NCI-H446 (cell line): ENCODE data around the gene PTX4.
"Not testable (repeated sequence)": the region's sequence is repeated elsewhere in the genome, so short reads cannot be mapped to it uniquely, and the experiment has no call there.

Experiments
- DNase-seq, 2 experiments: peaks; one replicate each; lab custom pipeline; 2025; lab: John Stamatoyannopoulos, UW

The PTX4 gene

DNA sequence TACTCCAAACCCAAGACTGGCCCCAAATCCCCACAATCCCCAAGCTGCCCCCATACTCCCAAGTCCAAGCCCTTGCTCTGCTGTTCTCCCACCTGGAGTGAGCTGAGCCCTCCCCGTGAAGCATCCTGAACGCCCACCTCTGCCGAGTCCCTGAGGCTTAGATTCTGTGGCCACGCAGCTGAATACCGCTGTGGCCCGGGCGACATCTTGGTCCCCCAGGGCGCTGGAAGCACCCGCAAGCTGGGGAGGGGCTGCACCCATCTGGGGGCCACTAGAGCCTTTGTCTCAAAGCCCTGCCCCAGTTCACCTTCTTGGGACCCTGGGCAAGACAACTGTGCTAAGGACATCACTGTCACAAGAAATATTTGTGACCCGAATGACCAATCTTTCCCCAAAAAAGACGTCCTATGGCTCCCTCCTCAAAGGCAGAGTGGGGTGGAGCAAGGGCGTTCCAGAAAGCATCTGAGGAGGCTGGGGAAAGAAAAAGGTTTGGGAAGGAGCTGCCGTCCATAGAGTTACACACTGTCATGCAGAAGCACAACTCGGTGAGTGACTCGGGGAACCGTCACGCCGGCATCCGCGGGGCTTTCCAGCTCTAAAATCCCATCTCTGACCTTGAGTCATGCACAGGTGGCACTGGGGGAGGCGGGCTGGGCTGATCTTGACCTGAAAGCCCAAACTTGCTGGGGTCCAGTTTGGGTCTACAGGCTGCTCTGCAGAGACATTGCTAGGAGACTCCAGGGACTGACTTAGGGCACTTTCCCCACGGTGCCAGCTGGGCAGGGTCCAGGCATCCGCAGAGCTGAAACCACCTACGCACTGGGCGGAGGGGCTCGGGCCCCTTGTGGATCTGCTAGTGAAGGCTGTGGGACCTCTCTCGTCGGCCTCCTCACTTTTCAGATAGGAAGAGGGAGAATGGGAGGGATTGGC, 6.6 kb downstream of the PTX4 start:
- DNase-seq, result no peak

DNA sequence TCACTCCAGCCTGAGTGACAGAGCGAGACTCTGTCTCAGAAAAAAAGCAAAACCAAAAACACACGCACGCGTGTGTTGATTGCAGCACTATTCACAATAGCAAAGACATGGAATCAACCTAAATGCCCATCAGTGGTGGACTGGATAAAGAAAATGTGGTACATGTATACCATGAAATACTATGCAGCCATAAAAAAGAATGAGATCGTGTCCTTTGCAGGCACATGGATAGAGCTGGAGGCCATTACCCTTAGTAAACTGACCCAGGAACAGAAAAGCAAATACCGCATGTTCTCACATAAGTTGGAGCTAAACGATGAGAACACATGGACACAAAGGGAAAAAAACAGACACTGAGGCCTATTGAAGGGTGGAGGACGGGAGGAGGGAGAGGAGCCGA, 9.8 kb downstream of the PTX4 start:
- not testable (repeated sequence) for DNase-seq

DNA sequence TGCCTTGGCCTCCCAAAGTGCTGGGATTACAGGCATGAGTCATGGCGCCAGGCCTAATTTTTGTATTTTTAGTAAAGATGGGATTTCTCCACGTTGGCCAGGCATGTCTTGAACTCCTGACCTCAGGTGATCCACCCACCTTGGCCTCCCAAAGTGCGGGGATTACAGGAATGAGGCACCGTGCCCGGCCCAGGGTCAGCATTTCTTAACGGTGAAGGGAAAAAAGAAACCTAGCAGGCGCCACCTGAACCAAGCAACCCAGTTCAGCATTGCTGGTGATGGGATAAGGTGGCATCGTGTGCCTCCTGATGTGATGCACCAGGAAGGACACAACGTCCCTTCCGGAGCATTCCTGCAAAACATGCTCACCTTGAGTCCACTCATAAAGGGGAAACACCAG, 11.7 kb downstream of the PTX4 start:
- DNase-seq, result no peak

DNA sequence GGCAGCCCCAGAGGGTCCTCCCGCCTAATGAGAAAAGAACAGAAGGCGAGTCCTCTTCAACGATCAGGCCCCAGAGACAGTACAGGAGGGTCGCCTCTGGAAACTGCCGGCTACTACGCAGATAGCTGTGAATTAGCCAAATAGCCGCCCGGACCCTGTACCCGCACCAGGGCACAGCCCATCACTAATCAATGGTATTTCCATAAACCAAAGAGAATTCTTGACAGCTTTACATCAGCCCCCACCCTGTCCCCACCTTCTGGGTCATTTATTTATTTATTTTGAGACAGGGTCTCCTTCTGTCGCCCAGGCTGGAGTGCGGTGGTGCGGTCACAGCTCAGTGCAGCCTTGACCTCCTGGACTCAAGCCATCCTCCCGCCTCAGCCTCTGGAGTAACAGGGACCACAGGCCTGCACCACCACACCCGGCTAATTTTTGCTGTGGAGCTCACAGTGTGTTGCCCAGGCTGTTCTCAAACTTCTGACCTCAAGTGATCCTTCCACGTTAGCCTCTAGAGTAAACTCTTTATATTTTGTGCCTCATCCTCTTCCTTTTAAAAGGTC, 13.1 kb downstream of the PTX4 start:
- no peak for DNase-seq

DNA sequence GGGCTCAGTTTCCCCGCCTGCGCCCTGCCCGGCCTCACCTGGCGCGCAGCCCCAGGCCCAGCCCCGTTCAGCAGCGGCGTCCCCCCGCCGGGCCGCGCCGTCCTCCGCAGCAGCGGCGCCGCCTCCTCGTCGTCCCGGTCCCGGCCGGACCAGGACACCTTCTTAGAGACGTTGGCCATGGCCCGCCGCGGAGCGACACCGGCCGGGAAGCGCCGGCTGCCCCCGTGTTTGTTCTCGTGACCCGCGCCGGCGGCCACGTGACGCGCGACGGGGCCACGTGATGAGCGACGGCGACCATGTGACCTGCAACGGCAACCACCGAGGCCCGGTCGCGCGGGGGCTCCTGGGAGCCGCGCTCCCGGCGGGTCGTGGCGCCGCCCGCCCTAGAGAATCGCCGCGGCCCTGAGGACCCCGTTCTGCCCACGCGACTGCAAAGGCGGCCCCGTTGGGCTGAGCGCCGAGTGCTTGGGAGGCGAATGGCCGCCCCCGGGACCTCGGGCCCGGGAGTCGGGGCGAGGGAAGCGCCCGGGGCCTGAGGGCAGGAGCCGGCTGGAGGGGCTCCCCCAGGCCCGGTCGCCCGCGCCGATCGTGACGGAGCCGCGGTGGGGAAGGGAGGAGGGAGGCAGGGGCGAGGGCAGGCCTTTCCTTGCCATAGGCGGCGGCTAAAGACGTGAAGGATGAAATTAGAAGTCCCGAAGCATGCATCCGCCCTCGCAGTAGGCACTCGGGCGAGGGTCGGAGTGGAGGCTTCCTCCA, 13.8 kb downstream of the PTX4 start, which contains the start of gene CLCN7:
TSS of gene CLCN7 (minus strand) at position 233 of the 756 bp plus-strand sequence. CDS start at position 179, 54 bp downstream.
- peak; percentile 59 to 81 for DNase-seq

DNA sequence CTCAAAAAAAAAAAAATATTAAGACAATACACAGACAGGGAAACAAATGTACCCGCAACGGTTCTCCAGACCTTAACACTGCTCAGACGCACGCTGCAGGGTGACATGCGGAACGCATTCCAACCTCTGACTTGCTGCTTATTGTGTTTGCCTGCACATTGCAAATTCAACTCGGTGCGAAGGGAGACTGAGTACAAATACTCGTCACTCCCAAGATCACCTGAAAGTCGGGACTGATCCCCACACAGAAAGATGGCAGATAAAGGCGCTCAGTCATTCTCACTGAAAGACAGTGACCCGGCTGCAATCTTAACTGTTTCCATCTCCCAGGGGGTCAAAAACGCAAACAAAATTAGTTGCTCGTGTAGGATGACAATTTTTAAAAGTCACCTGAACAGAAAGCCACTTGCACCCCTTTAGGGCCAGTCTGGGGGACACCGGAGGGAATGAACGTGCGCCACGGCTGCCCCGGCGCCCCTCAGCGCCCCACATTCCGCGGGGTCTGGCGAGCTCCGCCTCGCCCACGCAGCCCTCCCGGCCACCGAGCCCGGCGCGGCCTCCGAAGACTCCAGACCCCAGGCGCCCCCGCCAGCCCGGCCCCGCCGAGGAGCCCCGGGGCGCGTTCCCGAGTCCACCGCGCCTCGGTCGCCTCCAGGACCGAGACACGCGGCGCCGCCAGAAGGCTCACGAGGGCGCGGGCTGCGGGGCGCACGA, 14.5 kb downstream of the PTX4 start:
- no peak for DNase-seq

DNA sequence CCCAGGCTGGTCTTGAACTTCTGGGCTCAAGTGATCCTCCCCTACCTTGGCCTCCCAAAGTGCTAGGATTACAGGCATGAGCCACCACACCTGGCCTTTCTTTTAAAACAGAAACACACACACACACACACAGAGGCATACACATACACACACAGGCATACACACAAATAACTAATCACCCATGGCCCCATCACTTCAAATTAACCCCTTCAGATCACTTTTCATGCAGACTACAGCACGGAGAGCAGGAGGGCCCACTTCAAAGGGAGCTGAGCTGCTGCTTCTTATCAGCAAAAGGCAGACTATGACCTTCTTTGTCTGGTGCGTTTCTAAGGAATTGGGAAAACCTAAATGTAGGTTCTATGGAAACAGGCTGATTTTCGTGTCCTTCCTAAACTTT, 15.8 kb downstream of the PTX4 start:
- no peak for DNase-seq

DNA sequence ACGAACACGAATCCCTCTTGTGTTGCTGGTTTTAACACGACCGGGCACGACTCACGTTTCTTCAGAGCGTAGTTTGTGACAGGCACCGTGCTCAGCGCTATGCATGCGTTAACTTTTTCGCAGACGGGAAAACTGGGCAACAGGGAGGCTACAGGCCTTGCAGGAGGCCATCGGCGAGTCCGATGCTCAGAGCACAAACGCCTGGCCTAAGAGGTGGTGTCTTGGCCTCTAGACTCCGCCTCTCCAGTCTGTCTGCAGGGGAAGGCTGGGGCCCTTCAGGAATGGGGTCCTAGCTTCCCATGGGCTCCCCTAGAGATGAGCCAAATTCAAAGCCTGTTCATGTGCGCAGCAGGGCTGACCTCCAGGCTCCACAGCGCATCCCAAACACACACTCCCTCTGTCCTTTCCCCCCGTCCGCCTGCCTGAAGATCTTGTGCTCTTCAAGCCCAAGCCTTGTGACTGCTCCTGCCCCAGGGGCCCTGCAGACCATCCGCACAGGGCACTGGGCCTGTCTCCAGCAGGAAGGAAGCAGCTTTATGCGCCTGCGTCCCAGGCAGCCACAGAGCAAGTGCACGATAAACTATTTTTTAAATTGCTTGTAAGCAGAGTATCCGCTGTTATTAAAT, 17.1 kb downstream of the PTX4 start:
- DNase-seq, result no peak

DNA sequence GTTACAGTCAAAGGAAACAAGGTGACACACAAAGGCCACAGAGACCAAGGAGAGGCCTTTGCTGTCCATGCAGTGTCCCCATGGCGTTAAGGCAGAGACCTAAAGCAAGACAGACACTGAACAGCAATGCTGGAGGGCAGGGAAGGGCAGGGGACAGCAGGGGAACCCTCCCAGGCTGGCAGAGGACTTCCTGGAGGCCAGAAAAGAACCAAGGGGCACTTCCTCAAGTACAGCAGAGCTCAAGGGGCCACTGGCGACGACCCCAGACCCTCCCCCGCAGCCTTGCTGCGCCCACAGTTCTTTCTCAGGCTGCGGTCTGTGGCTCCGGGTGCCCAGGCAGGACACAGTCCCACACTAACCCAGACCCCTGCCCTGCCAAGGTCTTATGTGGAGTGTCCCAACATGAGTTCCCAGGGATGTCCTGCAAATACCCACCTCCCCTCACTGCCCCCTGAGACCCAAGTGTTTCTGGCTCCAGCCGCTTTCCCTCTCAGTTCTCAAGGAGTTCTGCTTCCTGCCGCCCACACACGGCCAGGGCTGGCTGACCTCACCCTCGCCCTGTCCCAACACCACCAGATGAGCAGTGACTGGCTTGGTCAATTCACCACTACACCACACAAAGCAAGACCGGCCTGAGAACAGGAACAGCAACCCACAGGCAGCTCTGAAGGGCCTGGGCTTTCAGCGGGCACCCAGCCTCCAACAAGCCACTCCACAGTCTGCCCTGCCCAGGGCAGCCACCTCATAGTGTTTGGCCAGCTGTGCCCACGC, 18.1 kb downstream of the PTX4 start:
- DNase-seq, result no peak

DNA sequence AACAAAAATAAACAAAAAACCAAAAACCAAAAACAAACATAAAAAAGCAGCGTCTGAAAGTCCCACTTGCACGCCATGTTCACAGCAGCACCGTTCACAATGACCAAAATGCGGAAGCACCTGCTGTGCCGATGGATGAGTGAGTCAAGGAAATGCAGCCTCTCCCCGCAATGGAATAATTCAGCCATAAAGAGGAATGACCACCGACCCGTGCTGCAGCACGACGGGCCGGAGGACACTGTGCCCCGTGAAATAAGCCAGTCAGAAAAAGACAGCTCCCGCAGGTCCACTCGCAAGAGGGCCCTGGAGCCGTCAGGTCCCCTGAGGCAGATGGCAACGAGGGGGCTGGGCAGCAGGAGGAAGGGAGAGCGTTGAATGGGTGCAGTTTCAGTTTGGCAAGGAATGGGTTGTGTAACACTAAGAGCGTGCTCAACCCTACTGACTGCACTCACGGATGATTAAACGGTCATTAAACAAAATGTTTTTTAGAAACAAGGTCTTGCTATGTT, 19.0 kb downstream of the PTX4 start:
- no peak for DNase-seq

DNA sequence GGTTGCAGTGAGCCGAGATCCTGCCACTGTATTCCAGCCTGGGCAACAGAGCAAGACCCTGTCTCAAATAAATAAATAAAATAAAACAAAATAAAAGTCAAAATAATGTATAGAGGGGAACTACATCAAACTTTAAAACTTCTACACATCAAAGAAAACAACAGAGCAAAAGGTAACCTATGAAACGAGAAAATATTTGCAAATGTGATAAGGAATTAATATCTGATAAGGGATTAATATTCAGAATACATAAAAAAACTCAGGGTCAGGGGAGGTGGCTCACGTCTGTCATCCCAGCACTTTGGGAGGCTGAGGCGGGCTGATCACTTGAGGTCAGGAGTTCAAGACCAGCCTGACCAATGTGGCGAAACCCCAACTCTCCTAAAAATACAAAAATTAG, 19.6 kb downstream of the PTX4 start:
- DNase-seq, result not testable (repeated sequence)

DNA sequence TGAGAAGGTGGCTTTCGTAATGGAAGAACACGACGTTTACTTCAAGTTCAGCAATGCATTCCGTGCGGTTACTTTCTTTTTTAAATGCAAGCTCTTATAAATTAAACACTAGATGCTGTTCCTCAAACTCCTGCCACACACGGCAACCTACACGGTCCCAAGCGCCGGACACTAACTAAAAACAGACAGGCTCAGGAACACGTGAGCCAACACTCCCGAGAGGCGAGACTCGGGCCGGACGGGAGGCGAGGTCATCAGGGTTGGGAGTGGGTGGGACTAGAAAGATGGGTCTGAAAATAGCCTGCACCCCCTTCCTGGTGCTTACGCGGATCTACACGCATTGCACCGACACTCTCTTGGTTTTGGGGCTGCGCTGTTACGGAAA, 20.3 kb downstream of the PTX4 start:
- no peak for DNase-seq

DNA sequence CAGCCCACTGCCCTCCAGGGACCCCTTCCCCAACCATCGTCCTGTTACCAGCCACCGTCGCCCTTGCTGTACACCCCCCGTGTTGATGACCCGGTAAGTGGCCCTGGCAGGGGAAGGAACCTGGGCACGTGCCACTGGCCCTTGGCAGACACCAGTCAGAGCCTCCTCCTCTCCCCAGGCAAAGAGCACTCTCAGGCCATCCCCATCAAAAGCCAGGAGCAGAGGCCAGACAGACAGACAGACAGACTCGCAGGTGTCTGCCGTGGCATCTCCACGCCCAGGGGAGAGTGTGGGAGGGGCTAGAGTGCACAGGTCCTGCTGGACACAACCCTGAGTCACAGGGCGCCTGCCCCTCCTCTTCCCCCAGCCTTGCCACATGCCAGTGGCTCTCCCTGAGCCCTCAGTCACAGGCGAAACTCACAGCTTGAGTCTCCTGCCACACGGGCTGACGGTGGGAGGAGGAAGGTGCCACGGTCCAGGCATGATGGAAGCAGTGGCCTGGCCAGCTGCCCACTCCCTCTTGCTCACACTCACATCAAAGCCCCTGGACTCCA, 21.7 kb downstream of the PTX4 start:
- no peak for DNase-seq

DNA sequence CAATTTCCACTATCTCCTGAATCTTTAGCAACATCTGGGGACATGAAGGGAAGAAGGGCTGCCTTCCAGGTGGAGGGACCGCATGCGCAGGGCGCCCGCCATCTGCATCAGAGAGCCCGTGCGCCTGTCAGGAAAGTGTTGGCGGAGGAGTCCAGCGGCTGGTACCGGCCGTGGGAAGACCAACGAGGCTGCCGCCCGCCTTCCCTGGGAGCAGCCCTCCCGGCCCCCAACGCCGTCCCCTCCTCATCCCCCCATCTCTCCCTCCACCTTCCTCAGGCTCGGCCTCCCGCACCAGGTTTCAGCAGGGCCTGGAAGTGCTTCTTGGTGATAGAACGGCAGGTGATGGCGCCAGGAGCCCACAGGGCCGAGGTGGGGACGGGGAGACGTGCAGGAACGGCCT, 22.7 kb downstream of the PTX4 start:
- no peak for DNase-seq

DNA sequence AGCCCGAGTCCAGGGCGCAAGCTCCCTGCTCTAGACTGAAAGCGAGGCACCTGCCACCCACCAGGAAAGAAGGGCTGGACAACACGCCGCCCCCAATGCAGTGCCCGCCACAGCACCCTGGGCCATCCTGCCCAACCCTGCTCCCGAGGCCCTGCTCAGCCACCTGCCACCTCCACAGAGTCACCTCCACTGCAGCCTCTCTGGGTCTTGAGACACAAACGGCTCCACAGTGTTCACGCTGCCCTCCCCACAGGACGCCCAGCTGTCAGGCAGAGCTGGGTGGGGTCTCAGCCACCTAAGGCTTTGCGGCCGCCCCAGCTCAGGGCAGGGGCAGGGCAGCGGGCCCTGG, 23.2 kb downstream of the PTX4 start:
- DNase-seq, result no peak

DNA sequence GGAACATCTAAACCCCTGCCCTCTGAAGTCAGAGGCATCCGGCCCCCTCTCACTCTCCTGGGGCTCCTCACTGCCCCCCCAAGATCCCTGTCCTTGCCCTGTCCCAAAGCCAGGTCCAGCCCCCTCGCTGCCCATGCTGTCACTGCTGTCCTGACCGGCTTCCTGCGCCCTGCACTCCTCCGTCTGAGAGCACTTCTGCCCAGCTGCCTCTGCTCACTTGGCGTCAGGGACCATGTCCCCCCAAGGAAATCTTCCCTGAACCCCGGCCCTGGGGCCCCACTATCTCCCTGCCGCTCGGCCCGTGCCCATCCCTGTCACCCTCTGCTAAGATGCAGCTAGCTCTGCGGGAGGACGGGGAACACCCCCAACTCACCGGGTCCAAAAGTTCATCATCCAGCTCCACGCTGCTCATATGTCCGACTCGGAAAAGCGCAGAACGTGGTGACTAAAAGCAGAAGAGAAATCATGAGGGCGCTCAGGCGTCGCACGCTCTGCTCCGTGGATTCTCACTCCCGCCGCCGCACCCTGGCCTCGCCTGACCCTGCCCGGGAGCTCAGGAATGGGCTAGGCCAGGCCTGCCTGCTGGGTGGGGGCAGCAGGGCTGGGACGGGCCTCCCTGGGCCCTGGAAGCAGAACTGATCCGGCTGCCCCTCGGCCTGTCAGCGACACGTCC, 23.7 kb downstream of the PTX4 start:
- no peak for DNase-seq

DNA sequence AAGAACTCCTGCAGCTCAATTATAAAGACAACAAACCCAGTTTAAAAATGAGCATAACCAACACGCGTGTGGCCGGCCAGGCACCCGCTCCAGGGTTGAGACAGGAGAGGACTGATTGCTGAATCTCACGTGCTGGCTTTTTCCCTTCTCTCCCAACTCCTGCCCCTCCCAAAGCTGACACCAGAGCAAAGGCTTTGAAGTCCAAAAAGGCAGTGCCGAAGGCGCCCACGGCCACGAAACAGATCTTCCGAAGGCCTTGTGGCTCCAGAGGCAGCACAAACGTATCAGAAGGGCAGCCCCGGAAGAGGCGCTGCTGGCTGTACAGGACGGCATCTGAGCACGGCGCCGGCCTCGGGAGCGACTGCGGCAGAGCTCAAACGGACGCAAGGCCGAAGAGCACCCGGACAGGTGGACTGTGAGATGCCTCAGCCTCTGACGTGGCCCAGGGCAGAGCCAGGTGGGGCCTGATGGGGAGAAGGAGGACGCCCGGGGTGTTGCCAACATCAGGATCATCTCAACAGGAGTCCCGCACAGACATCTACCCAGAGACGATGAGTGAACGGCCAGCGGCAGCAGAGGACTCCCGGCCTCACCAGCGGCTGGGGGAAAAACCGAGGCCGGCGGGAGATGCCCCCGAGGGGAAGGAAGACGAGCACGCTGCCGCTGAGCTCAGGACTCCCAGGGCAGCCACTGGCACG, 24.4 kb downstream of the PTX4 start:
- no peak for DNase-seq

DNA sequence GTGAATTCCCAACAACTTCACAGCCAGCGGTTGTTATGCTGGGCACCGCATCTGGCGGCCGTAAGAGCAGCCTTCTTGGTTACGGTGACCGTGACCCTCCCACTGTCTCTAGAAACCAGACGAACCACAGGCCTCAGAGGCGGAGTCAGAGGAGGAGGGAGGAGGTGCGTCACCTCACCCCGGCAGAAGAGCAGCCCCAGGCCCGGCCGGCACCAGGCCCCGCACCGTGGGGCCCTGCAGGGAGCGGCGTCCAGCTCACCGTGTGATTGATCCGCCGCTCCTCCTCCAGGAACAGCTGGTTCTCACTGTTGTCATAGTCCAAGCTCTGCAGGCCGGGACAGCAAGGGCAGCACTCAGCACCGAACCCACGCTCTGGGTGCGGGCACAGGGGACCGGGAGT, 27.6 kb downstream of the PTX4 start:
- no peak for DNase-seq

DNA sequence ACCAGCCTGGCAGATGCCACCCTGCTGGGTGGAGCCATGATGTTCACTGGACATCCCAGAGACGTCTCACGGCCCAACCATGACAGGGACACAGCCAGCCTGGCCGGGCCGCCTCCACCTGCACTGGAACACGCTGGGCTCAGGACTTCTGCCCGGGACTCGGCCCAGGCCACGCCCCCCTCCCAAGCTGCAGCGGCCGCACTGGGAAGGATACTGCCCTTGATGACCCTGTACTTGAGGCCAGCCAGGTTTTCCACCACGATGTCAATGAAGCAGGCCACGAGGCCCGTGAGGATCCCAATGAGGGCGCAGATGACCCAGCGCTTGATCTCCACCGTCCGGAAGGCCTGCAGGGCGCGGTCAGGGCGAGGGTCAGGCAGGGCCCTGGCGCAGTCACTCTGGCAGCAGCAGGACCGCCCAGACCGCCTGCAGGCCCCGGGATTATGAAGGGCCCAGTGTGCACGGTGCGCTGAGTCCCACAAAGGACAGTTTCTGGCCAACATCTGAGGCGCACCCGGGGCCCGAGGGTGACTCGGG, 28.1 kb downstream of the PTX4 start:
- DNase-seq, result no peak
